Kidney tubule cell (primary cell): ENCODE results near the gene PLEKHG3.
"Not testable (repeated sequence)": the region's sequence is repeated elsewhere in the genome, so short reads cannot be mapped to it uniquely, and the experiment has no call there.

Experiments used
- DNase-seq: peaks from one replicate; pipeline ENCODE4 v3.0.0-alpha.2; 2018; ENCODE audit warnings: low spot score

The PLEKHG3 gene

DNA sequence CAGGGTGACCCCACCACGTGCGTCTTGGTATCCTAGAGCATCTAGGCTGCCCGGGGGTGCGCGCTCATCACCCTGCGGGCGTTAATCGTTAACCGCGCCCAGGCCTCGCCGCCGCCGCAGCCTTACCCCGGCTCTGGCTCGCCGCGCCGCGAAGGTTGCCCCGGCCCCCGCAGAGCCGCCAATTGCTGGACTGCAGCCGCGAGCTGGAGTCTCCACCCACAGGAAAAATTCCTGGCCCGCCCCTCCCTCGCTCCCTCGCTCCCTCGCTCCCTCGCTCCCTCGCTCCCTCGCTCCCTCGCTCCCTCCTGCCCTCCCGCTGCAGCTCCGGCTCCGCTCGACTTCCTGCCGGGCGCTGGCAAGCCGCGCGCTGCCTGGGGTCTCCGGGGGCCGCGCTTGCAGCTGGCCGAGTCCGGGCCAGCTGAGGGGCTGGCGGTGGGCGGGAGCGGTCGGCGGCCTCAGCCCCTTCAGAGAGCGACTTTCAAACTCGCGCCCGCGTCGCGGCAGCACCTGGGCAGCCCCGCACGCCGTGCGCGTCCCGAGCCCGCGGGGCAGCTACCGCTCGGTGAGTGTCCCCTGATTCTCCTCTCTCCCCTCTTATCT, at the start of gene PLEKHG3:
Gene PLEKHG3, plus strand, starts transcription at position 282 of the 600 bp plus-strand sequence. CDS start 23,208 bp downstream, outside the sequence.
- DNase-seq = peak; percentile 94

GRCh38 chr14:64654901-64655300, 49.3 kb upstream of the PLEKHG3 start:
- no peak for DNase-seq

DNA sequence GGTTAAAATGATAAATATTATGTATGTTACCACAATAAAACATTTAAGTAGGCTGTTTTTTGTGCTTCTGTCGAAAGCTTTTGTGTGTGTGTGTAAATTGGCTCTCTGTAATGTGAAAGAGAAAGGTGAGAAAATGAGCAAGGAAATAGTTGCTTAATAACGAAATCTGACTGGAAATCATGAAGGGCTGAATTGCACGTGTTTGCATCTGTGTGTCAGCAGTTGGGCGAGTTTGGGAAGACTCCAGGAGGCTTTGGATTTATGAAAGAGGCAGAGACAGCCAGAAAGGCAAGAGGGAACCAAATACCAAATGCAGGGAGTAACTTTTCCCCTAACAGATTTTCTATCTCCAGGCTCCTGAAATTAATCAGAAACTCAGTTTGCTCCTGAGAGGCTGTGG, 47.2 kb upstream of the PLEKHG3 start:
- DNase-seq = no peak

DNA sequence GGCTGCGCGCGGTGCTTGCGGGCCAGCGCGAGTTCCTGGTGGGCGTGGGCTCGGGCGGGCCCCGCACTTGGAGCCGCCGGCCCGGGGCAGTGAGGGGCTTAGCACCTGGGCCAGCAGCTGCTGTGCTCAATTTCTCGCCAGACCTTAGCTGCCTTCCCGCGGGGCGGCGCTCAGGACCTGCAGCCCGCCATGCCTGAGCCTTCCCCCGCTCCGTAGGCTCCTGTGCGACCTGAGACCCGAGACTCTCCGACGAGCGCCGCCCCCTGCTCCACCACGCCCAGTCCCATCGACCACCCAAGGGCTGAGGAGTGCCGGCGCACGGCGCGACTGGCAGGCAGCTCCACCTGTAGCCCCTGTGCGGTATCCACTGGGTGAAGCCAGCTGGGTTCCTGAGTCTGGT, 46.0 kb upstream of the PLEKHG3 start:
- DNase-seq = no peak

DNA sequence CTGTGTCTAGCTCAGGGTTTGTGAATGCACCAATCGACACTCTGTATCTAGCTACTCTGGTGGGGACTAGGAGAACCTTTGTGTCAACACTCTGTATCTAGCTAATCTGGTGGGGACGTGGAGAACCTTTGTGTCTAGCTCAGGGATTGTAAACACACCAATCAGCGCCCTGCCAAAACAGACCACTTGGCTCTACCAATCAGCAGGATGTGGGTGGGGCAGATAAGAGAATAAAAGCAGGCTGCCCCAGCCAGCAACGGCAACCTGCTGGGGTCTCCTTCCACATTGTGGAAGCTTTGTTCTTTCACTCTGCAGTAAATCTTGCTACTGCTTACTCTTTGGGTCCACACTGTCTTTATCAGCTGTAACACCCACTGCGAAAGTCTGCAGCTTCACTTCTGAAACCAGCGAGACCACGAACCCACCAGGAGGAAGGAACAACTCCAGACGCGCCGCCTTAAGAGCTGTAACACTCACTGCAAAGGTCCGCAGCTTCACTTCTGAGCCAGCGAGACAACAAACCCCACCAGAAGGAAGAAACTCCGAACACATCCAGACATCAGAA, 45.4 kb upstream of the PLEKHG3 start:
- not testable (repeated sequence) for DNase-seq

DNA sequence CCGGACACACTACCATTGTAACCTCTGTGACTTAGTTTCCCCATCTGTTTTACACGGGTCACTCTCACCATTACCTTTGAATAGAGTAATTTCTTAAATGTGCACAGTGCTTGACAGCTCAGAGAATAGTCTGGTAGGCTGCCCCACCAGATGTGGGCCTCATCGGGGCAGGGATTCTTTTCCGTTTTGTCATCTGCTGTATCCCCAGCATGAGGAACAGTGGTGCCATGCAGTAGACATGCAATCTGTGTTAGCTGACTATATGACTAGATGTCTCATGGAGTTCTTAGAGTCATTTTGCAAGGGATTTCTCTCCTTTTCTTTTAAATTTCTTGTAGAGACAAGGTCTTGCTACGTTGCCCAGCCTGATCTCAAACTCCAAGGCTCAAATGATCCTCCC, 44.9 kb upstream of the PLEKHG3 start:
- DNase-seq = no peak

DNA sequence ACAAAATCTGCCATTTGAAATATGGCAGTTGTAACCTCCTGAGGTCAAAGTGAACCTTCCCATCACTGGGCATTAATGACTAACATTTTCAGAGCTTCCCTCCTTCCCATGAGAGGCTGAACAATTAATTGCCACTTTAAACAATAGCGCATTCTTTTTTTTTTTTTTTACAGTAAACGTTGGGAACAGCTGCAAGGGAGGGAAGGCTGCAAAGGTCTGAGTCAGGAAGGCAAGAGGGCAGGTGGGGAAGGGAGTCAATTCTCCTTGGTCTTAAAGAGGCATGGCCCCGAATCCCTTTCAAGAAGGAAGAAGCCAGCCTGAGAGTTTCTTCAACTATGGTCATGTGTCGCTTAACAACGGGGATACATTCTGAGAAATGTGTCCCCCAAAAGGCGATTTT, 41.0 kb upstream of the PLEKHG3 start:
- DNase-seq = peak; percentile 57

DNA sequence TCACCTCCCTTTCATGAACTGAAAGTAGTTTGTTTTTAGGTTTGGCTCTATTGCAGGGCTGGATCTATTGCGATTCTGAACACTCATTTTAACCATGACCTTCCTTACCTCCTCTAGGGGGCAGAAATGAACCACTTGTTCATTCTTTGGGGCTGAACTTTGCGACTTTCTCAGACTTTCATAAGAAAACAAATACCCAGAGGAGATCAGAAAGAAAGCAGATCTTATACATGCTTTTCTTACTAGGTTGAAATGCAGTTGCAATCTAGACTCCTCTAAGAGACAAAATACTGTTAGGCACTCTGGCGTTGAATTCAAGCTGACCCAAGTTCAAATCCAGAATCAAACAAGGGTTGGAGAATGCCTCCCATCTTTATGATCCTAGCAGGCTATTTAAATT, 32.6 kb upstream of the PLEKHG3 start:
- DNase-seq = peak; percentile 74

DNA sequence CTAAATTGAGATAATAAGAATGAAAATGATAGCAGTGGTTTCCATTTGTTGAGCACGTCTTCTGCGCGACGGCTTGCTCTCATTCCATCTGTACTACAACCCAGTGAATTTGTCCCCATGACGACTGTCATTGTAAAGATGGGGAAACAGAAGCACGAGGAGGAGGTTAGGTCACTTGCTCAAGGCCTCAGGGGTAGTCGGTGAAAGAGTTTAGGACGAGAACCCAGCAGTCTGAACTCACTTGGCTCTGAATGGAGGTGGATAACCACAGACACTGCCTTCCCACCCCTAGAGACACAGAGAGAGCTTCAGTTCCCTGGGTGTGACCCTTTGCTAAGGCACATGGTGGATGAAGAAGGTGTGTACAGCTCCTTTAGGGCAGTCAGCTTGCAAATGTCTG, 30.9 kb upstream of the PLEKHG3 start:
- DNase-seq = no peak

DNA sequence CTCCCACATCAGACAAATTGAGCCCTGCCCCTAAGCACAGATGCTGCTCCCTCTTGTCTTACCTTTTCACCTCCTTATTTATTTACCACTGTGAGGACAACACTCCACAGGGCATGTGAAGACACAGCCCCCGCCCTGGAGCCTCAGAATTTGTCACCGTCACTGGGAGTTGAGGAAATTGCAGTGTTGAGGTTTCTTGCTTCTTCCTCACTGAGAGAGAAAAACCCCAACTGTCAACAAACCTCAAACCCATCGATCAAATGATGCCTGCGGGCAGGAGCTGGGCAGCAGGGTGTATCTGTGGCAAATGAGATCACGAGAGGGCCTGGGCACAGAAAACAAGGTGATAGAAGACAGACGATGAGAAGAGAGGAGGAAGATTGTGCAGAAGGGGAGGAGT, 30.5 kb upstream of the PLEKHG3 start:
- peak; percentile 66 for DNase-seq

GRCh38 chr14:64674829-64675228, 29.4 kb upstream of the PLEKHG3 start:
- DNase-seq = no peak

GRCh38 chr14:64675312-64675711, 28.9 kb upstream of the PLEKHG3 start:
- DNase-seq = no peak

DNA sequence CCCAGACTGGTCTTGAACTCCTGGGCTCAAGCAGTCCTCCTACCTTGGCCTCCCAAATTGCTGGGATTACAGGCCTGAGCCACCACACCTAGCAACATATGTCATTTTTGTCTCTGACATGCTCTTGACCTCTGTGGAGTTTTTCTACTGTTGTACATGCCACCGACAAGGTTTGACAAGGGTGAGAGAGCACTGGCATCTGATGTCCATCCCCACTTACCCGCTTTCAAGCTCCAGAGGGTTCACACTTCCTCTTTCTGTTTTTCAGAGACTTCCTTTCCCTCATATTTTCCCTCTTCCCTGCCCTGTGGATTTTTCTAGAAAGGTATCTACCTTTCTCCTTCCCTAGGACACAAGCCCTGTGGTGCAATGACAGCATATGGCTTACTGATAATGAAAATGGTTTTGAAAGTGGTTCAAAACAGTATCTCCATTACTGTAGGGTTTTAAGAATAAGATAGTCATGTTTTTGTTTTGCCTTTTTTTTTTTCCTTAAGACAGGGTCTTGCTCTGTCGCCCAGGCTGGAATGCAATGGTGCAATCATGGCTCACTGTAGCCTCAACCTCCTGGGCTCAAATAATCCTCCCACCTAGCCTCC, 27.7 kb upstream of the PLEKHG3 start:
- peak; percentile 76 for DNase-seq

GRCh38 chr14:64680013-64680713, 24.1 kb upstream of the PLEKHG3 start:
- DNase-seq = peak; percentile 97

- DNase-seq = no peak
Measured at GRCh38 chr14:64680714-64681065, 23.5 kb upstream of the PLEKHG3 start.

- DNase-seq = peak; percentile 92
Measured at GRCh38 chr14:64681796-64682710, 22.2 kb upstream of the PLEKHG3 start.

DNA sequence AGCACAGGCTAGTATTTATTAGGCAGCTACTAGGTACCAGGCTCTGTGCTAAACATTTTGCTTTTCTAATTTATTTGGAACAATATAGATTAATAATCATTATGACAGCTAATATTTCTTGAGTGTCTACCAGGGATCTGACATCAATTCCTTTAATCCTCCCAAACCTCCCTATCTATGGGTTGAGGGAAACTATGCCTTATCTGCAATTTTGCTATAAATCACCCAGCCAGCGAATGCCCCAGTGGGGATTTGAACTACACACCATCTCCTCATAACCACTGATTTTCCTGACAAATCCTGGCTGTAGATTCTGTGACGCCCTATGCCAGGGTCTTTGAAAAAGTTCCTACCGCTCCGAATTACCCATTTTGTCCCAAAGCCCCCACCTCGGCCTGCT, 21.4 kb upstream of the PLEKHG3 start:
- DNase-seq = no peak

DNA sequence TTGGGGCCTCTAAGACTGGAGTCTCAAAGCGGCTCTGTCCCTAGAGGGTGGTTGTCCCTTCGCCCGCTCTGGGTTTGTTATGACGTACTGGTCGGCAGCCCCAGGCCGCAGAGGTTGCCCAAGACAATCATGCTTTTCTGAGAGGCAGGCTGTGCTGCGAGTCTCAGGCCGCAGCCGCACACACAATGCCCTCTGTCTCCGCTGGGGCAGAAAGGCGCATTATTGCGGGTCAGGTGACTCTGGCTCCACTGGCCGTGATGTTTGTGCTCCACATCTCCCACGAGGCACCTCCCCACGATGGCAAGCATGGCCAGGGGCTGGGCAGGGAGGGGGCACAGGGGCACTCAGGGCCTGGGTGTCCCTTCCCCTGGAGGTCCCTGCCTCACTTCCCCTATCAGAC, 21.0 kb upstream of the PLEKHG3 start:
- DNase-seq = peak; percentile 25

- DNase-seq = no peak
Measured at GRCh38 chr14:64684091-64684490, 20.1 kb upstream of the PLEKHG3 start.

GRCh38 chr14:64685371-64686281, 18.6 kb upstream of the PLEKHG3 start:
- no peak for DNase-seq

- no peak for DNase-seq
Measured at GRCh38 chr14:64686282-64686615, 18.0 kb upstream of the PLEKHG3 start.
